NCI-H226 (cell line): ENCODE measurements around the gene ZC3H7A.
"Not testable (repeated sequence)": the region's sequence is repeated elsewhere in the genome, so short reads cannot be mapped to it uniquely, and the experiment has no call there.

Experiments
- DNase-seq: peaks from one replicate; pipeline ENCODE4 v3.0.0-alpha.2; 2015

Gene ZC3H7A, protein sequence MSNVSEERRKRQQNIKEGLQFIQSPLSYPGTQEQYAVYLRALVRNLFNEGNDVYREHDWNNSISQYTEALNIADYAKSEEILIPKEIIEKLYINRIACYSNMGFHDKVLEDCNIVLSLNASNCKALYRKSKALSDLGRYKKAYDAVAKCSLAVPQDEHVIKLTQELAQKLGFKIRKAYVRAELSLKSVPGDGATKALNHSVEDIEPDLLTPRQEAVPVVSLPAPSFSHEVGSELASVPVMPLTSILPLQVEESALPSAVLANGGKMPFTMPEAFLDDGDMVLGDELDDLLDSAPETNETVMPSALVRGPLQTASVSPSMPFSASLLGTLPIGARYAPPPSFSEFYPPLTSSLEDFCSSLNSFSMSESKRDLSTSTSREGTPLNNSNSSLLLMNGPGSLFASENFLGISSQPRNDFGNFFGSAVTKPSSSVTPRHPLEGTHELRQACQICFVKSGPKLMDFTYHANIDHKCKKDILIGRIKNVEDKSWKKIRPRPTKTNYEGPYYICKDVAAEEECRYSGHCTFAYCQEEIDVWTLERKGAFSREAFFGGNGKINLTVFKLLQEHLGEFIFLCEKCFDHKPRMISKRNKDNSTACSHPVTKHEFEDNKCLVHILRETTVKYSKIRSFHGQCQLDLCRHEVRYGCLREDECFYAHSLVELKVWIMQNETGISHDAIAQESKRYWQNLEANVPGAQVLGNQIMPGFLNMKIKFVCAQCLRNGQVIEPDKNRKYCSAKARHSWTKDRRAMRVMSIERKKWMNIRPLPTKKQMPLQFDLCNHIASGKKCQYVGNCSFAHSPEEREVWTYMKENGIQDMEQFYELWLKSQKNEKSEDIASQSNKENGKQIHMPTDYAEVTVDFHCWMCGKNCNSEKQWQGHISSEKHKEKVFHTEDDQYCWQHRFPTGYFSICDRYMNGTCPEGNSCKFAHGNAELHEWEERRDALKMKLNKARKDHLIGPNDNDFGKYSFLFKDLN

DNA sequence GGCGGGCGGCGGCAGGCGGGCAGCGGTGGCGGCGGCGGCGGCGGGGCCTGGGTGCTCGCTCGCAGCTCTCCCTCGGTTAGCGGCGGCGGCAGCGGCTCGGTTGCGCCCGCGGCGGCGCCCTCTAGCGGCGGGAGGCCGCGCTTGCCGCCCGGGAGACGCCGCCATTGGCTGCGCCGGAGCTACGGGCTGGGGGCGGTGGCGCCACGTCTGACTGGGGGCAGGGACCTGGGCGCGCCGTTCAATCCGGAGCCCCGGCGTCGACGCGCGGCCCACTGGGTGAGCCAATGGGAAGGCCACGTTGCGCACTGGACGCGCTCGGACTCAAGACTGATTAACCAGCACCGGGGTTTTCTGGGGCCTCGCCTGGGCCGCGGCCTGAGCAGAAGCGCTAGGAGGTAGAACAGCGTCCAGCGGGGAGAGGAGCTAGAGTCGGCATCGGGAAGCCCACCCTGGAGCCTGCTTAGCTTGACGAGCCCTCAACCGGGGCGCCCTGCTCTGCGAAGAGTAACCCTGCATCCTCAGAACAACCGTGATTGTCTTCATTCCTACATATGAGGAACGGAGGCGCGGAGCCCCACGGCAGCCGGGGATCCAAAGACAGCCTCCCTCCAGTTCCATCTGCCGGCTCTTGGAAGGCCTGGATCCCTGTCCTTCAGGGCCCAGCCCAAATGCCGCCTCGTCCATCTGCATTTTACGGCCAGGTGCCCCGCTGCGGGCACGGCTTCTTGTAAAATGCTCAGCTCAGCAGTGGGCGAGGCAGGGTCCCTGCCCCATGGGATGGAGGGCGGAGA is at the start of gene ZC3H7A:
TSS of gene ZC3H7A (minus strand) at position 93 of the 791 bp plus-strand sequence. CDS start 14,904 bp downstream, outside the sequence.
- peak; percentile 97 for DNase-seq

DNA sequence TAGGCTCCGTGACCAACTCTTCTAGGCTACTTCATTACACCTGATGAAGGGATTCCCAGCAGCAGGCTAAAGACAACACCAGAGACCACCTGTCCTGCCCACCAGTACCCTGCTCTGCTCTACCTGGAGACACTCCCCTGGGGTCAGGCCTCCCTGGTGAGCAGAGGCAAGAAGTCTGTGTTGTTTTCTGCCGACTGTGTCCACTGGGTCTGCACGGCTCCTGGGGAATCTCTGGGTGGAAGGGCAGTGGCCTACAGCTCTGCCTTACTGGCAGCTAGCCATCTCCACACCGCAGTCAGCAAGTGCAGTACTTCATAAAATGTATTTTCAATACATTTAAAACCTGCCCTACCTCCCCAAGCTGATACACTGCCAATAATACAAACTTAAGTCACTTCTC is 47.4 kb upstream of the ZC3H7A start:
- DNase-seq, result no peak

DNA sequence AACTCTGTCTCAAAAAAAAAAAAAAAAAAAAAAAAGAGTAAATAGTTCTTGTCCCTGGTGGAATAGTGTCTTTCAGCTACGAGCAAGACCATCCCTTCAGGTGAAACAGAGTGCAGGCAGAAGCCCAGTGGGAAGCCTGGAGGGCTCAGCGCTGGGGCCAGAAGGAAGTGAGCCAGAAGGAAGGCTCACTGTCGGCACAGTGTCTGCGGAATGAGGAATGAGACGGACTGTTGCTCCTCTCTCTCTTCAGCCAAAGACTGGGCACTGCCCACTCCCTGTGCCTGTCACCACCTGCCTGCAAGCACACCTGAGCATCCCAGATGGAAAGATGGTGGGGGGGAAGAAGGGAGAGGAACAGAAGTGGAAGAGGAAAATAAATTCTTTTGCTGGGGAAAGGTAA is 46.8 kb upstream of the ZC3H7A start:
- no peak for DNase-seq

DNA sequence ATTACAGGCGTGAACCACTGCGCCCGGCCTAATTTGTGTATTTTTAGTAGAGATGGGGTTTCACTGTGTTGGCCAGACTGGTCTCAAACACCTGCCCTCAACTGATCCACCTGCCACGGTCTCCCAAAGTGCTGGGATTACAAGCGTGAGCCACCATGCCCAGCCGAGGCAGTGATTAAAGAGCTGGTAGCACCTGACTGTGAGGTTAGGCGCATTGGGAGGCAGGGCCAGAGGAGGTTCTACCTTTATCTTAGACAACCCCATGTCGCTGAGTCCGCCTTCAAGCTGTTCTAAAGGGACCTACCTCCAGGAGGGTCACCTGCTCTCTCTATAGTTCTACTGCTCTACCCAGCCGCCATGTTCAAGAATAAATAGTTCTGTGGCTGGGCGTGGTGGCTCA is 46.1 kb upstream of the ZC3H7A start:
- DNase-seq, result no peak

DNA sequence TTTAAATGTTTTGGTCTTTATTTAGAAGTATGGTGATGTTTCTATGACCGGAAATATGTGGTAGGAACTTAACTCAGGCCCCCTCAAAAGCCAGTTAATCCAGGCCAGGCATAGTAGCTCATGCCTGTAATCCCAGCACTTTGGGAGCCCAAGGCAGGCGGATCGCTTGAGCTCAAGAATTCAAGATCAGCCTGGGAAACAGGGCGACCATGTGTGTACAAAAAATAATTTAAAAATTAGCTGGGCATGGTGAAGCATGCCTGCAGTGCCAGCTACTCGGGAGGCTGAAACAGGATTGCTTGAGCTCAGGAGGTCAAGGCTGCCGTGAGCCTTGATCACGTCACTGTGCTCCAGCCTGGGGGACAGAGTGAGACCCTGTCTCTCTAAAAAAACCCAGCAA is 44.0 kb upstream of the ZC3H7A start:
- no peak for DNase-seq

DNA sequence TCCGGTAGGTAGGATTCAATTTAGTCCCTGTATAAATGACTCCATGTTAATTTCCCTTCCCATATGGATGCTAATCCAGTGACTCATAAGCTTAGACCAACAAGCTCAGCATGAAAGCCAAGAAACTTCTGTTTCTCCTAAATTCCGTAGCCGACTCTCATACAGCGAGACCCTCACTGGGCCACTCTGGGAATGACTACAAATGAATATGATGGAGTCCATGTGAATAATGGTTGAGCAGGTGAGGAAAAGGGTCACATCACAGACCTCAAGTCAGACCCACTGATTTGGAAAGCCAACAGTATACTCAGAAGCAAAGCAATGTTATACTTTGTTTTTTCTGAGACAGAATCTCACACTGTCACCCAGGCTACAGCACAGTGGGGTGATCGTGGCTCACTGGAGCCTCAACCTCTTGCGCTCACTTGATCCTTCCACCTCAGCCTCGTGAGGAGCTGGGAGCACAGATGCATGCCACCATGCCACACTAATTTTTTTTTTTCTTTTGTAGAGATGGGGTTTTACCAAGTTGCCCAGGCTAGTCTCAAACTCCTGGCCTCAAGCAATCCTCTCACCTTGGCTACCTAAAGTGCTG is 39.7 kb upstream of the ZC3H7A start:
- peak; percentile 48 for DNase-seq

DNA sequence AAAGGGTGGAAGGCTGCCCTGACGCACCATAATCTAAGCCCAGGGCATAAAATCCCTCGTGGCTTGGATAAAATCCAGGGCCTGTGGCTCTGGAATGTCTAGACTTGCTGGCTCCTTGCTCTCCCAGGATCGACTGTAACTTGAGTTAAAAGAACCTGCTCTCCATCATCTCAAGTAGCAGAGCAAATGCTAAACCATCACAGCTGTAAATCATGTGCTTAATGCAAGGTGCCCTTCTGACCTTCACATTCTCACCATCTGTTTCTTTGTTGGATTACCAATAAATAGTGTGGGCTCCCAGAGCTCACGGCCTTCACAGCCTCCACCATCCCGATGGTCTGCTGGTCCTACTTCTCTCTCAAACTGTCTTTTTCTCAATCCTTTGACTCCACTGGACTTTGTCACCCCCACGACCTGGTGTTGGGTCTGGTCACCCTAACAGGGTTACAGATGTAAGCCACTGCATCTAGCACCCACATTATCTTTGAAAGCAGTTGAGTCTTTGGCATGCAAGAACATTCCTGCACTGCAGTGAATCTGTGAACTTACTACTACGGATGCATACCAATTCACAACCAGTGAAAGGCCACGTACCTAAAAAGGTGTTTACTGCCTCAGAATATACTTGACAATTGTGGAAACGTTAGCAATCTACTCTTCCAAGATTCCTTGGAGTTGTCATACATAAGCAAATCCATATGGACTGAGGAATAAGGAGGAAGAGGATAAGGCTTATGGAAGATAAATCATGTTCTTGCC is 39.0 kb upstream of the ZC3H7A start:
- peak; percentile 33 for DNase-seq

DNA sequence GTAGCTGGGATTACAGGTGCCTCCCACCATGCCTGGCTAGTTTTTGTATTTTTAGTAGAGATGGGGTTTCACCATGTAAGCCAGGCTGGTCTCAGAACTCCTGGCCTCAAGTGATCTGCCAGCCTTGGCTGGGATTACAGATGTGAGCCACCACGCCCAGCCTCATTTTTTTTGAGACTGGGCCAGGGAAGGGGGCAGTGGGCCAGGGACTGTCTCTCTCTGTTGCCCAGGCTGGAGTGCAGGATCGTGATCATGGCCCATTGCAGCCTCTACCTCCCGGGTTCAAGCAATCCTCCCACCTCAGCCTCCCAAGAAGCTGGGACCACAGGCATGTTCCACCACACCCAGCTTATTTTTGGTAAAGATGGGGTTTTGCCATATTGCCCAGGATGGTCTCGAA is 38.3 kb upstream of the ZC3H7A start:
- DNase-seq, result no peak

DNA sequence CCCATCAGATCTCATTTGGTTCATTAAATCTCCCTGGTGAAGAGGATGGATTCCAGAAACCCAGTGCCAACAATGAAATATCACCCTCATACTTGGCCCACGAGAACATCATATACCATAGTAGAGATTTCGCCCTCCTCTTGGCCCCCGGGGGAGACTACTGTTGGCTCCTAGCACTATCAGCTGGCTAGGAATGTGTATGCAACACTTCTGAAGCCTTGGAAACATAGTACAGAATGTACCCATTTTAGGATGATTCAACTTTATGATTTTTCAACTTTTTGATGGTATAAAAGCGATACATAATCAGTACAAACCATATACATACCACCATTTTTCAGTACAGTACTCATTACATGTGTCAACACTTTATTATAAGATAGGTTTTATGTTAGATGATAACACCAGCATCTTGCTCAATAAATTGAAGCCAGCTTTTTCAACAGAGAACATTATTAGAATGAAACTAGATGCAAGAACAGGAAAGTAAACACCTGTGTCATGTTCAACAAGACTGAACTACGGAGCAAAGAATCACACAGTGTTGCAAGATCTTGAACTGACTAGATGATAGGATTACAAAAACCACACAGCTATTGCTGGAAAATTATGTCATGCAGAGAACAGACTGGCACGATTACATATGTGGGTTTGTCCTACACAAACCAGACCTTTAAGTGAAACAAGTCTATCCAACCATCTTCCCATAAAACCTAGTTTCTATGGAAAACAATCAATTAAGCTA is 37.1 kb upstream of the ZC3H7A start:
- DNase-seq, result peak; percentile 61

DNA sequence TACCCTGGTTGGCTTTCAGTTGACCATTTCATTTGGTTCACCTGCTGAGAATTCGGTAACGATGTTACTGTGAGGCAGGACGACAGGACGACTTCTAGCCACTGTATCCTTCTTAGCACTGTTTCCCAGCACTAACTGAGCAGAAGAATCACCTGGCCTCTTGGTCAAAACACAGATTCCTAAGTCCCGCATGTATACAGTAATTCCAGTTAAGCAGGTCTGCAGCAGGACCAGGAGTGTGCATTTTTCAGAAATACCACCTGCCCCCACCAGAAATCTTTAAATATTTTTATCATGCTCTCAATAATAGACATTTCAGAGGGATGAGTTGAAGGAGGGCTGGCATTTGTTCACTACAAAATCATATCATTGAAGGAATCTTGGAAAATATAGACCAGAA is 31.6 kb upstream of the ZC3H7A start:
- DNase-seq, result no peak

DNA sequence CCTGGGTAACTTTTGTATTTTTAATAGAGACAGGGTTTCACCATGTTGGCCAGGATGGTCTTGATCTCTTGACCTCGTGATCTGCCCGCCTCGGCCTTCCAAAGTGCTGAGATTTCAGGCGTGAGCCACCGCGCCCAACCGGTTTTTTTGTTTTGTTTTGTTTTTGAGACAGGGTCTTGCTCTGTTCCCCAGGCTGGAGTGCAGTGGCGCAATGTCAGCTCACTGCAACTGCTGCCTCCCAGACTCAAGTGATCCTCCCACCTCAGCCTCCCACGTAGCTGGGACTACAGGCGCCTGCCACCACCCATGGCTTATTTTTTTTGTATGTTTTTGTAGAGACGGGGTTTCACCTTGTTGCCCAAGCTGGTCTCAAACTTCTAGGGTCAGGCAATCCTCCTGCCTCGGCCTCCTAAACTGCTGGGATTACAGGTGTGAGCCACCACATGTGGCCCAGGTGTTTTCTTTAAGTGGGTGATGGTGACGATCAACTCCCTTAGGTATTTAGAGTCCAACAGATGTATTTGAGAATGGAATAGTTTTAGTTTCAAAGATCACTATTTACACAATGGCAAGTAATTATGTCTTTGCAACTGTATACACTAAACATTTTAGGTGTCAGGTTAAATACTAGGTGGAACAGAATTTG is 28.6 kb upstream of the ZC3H7A start:
- not testable (repeated sequence) for DNase-seq

DNA sequence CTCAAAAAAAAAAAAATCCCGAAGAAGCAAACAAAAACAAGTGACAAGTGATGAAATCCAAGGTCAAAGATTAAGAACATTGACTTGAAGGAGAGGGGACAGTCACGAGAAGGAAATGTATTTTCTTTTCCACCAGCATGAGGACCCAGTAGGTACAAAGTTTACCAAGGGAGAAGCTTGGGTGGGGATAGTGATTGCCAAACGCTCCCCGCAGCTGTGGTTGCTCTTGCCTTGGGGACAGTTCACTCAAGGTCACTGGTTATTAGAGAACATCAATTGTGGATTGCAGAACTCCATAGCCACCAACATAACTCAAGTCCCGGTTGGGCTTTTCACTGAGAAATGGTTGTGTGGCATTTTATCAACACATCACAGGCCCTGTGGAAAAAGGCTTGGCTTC is 27.3 kb upstream of the ZC3H7A start:
- no peak for DNase-seq

DNA sequence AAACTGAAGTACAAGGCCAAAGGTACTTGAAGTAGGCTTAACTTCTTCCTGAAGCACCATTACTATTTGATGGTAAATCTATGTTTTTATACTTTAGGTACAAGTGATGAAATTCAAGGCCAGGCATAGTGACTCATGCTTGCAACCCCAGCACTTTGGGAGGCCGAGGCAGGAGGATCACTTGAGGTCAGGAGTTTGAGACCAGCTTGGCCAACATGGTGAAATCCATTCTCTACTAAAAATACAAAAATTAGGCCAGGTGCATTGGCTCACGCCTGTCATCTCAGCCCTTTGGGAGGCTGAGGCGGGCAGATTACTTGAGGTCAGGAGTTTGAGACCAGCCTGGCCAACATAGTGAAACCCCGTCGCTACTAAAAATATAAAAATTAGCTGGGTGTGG is 26.6 kb upstream of the ZC3H7A start:
- DNase-seq, result not testable (repeated sequence)

DNA sequence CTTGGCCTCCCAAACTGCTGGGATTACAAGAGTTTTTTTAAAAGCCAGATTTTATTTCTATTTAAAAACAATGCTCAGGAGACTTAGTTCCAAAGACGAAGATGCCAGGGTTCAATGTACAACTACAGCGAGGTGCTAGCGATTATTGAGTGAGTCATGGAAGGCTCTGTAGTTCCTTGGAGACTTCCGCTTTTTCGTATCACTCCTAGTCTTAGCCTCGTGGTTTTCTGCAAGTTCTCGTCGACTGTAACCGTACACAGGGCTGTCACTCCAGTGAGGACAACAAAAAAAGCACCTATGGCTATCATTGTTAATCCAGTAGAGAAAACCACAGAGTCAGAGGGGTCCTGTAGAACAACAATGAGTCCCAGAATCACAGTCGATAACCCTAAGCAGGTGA is 22.7 kb upstream of the ZC3H7A start:
- no peak for DNase-seq

DNA sequence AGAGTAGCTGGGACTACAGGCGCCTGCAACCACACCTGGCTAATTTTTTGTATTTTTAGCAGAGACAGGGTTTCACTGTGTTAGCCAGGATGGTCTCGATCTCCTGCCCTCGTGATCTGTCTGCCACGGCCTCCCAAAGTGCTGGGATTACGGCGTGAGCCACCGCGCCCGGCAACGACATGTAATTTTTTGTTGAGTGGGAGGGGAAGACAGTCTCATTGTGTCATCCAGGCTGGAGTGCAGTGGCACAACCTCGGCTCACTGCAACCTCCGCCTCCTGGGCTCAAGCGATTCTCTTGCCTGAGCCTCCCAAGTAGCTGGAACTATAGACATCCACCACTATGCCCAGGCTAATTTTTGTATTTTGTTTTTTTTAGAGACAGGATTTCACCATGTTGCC is 21.9 kb upstream of the ZC3H7A start:
- not testable (repeated sequence) for DNase-seq

DNA sequence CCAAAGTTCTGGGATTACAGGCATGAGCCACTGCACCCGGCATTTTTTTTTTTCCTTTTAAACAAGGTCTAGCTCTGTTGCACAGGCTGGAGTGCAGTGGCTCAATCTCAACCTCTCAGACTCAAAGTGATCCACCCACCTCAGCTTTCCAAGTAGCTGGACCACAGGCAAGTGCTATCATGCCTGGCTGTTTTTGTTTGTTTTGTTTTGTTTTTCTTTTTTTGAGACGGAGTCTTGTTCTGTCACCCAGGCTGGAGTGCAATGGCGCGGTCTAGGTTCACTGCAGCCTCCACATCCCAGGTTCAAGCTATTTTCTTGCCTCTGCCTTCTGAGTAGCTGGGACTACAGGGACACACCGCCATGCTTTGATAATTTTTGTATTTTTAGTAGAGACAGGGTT is 19.1 kb upstream of the ZC3H7A start:
- DNase-seq, result no peak

DNA sequence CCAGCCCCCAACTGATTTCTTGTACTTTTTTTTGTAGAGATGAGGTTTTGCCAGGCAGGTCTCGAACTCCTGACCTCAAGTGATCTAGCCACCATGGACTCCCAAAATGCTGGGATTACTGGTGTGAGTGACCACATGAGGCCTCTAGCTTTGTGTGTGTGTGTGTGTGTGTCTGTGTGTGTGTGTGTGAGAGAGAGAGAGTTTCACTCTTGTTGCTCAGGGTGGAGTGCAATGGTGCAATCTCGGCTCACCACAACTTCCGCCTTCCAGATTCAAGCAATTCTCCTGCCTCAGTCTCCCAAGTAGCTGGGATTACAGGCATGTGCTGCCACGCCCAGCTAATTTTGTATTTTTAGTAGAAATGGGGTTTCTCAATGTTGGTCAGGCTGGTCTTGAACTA is 17.7 kb upstream of the ZC3H7A start:
- DNase-seq, result not testable (repeated sequence)

DNA sequence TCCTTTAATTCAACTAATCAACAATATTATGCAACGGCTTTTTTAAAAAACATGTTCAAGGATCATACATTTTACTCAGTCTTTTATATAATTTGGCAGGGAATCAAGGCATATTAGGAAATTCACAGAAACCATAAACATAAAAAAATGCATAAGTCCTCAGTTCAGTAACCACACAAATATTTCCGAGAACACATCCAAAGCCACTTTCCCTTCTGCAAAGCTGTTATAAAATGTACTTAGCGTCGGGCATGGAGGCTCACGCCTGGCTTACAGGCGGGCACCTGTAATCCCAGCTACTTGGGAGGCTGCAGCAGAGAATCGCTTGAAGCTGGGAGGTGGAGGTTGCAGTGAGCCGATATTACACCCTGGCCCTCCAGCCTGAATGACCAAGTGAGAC is 9.7 kb upstream of the ZC3H7A start:
- no peak for DNase-seq

DNA sequence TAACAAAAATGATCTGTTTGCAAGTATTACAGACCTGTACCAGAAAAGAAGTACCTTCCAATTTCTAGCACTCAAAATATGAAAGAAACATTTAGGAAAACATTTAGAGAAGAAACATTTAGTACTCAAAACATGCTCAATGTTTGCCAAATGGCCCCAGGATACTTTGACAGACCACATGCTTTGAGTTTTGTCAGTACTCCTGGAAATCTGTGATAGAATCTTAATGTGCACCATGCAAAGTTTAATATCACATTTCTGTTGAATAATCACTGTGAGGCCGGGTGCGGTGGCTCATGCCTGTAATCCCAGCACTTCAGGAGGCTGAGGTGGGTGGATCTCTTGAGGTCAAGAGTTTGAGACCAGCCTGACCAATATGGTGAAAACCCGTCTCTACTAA is 8.5 kb upstream of the ZC3H7A start:
- no peak for DNase-seq

DNA sequence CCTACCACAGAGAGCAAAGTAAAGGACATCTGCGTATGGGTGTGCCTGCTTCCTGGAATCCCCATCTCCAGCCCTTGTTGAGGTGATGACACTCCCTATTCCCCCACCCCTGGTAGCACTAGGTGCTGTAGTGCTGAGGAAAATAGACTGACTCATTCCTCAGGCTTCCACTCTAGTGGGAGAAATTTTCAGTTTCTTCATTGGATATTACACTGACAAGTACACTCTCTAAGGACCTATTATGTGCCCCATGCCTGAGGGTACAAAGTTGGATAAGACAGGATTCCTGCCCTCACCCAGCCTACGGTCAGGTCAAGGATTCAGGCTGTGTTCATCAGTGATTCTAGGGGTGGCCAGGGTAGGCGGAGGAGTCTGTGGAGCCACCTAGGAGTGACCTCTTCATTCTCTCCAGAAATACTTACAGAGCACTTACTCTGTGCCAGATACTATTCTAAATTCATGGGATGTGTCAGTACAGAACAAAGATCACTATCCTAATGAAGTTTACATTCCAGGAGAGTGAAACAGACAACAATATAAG is 4.5 kb upstream of the ZC3H7A start:
- DNase-seq, result peak; percentile 74
